NCI-H69 (cell line): ENCODE measurements around the gene MSI2.
"Not testable (repeated sequence)": the region's sequence is repeated elsewhere in the genome, so short reads cannot be mapped to it uniquely, and the experiment has no call there.

Source experiments
- DNase-seq: peaks from one replicate; lab custom pipeline; 2025; lab: John Stamatoyannopoulos, UW

Gene MSI2

DNA sequence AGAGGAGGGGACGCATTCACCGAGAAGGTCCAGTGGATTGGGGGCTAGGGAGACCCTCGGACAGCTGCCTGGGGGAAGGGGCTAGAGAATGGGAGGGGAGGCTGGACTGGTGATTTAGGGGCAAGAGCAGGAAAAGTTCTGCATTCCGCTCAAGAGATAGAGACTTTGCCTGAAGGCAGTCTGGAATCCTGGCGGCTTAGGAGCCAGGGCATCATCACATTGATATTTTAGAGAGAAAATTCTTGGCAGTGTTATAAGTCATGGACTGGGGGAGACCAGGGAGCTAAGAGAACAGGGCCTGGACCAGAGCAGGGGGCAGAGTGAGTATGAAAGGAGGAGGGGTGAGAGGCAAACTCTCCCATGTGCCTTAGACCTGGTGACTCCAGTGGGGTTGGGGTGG, 35.8 kb downstream of the MSI2 start:
- DNase-seq = no peak

DNA sequence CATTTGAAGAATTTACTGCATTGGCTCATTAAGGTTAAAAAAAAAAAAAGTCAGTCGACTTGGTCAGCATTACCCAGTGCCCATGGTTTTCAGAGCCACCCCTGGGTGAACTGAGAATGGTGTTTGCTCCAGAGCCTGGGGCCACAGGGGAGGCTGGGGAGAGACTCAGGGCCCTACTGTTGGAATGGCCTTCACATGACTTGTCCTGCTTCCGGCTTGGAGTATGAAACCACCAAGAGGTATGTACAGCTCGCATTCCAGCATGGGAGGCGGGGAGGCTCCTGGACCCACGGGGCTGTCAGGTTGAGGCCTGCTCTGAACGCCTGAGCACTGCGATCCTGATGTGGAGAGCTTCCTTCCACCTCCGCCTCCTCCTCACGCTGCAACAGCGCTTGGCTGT, 36.8 kb downstream of the MSI2 start:
- DNase-seq = peak; percentile 28

DNA sequence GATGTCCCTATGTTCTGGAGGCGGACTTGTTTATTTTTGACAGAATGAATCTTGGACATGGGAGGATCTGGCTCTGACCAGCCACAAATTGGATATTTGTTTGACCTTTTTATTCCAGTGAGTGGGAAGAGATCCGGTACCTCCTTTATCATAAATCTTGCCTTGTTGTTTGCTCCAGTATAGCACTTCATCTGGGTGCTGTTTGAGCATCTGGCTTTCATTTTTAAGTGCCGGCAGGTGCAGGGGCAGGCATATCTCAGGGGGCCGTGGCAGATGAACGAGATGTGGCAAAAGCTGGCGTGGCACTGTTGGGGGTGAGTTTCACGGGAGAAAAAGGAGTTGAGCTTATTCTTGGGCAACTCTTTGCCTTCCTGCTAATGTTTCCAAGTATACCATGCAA, 37.8 kb downstream of the MSI2 start:
- DNase-seq = peak; percentile 95

DNA sequence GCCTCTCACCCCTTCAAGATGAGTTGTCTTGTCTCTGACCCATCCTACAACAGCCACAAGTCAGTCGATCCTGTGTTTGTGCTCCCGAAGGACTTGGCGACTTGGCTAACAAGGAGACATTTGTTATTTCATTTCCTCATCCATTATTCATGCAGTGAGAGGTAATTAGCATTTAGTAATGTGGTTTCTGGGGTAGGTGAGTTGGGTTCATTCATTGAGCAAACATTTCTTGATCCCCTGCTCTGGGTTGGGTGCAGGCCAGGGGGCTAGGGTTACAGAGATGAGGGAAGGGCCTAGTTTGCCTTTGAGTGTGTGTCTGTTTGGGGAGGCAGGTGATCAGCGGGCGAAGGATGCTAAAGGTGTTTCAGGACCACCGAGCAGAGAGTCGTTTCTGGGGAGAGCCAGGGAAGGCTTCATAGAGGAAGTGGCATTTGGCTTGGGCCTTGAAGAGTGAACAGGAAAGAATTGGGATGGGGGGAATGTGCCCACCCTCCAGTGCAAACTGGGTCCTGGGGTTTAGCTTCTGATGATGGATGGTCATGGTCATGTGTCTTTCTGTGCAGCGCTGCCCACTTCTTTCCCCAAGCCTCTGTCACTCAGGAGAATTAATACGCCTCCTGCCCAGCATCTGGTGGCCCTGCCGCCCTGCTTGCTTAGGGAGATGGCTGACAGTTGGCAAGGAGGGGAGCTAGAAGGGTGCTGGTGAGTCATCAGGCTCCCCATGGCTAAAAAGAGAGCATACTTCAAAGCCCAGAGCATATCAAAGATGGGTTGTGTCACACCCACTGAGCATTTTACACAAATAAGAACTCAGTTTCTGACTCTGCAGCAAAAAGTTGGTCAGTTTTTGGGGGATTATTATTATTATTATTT, 38.5 kb downstream of the MSI2 start:
- DNase-seq = peak; percentile 99

DNA sequence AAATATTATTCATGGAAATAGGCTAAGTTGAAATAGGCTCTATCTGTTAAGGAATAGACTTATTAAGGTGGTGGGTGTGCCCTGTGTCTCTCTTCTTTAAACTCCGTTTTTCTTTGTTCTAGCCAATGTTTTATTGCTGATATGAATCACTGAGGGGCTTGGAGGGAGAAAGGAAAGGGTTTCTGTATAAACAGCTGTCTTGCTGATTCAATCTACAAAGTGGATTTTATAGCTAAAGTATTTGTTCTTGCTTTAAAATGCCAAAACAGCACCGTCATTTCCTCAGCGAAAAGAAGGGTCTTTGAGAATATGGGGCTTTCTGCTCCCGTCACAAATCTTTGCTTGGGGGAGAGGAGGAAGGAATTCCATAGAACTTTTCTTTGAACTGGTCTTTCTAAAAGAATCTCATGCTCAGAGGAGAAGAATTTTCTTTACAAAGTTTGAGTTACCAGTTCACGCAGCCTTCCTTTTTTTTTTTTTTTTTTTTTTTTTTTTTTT, 39.3 kb downstream of the MSI2 start:
- peak; percentile 88 for DNase-seq

DNA sequence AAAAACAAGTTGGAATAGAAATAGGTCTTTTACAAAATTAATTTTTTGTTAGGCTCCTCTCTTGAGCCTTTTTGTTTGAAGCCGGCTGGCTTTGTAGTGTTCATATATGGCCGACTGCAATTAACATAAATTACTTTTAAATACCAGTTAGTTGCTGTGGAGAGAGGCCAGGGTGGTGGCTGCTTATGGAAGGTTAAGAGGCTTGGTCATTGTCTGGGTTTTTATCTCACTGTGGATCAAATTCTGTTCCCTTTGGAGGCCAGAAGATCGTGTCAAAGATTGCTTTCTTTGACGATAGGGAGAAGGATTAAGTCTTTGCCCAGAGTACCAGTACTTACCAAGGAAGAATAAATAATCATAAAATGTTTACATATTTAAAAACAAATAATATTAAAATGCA, 39.9 kb downstream of the MSI2 start:
- DNase-seq = peak; percentile 95

DNA sequence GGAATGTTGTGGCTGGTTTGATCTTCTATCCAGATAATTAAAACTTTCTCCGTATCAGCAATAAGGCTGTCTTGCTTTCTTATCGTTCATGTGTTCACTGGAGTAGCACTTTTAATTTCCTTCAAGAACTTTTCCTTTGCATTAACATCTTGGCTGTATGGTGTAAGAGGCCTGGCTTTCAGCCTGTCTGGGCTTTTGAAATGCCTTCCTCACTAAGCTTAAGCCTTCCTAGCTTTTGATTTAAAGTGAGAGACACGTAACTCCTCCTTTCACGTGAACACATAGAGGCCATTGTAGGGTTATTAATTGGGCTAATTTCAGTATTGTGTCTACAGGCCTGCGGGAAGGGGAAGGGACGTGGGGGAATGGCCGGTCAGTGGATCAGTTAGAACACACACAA, 42.9 kb downstream of the MSI2 start:
- no peak for DNase-seq

DNA sequence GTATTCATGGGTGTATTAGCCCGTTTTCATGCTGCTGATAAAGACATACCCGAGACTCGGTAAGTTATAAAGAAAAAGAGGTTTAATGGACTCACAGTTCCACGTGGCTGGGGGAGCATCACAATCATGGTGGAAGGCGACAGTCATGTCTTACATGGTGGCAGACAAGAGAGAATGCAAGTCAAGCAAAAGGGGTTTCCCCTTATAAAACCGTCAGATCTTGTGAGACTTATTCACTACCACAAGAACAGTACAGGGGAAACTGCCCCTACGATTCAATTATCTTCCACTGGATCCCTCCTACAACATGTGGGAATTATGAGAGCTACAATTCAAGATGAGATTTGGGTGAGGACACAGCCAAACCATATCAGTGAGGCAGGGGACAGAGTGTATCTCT, 44.3 kb downstream of the MSI2 start:
- DNase-seq = not testable (repeated sequence)

DNA sequence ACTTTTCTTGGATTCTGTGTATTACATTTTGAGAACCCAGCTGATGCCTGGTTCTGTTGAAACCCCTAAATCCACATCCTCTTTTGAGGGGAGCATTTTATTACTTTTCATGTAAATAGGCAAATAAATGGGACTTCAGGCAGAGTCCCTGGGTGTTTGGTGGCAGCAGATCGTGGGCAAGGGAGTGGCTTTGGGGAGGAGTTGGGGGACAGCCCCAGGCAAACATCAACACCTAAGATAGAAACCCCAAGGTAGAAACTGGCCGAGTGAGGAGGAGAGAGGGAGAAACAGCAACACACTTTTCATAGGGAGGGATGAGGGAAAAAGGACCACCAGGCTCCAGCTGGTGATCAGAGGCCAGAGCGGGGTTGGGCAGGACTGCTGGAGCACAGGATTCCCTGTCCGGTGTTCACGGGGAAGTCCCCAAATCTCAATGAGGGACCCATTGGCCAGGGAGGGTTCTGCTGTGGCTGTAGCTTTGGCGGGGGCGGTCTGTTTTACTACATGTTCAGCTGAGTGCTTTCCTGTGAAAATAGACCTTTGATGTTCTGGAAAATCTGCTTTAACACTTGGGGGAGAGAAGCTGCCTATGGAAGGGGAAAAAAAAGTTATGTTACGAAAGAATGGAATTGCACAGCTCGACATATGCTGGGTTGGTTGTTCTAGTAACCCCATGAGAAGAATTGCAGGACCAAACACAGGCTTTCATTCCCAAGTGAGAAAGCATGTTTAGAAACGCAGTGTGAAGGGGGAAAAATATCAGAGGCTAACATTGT, 46.6 kb downstream of the MSI2 start:
- DNase-seq = no peak

DNA sequence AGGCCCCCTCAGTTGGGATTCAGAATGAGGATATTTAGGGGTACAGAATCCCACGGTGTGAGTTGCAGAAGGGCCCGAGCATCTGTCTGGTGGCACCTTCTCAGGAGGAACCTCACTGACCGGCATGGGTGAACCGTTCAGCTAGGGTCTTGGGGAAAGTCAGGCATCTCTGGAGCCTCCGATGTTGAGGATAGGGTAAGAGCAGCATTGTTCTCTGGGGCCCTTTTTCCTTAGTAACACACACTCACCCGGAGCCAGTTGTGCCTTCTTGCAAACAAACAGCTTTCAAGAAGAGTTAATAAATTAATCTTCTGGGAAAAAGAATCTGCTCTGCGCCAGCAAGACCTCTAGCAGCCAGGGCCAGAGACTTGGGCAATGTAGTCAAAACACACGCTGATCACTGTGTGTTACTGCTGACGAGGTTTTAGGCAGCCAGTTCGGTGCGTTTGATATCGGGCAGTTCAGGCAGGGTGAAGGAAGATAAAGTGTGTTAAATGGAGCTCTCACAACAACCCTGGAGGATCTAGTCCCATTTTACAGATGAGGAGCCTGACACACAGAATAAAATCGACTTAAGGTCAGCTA, 48.9 kb downstream of the MSI2 start:
- no peak for DNase-seq

DNA sequence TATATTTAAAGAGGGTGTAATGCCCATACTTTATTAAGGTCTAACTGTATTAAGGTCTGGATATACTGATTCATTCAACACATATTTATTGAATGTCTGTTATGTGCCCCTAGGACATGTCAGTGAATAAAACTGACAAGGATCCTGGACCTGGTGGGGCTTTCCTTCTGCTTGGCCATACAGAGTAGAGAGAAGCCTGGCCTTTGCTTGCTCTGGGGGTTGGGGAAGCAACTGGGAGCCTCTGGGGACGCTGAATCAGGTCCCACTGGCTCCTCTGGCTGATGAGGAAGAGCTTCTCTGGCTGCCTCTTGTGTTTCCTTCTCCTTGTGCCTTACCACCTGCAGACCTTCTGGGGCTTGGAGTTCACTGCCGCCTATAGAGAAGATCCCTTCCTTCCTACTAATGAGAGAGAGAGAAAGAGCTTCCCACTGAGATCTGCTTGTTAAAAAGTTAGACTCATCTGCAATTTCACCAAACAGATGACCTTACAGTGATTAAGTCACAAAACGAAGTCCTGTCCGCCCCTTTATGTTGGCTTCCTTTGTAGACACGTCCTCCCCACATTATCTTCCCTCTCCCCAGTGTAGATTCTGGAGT, 49.7 kb downstream of the MSI2 start:
- DNase-seq = peak; percentile 86

DNA sequence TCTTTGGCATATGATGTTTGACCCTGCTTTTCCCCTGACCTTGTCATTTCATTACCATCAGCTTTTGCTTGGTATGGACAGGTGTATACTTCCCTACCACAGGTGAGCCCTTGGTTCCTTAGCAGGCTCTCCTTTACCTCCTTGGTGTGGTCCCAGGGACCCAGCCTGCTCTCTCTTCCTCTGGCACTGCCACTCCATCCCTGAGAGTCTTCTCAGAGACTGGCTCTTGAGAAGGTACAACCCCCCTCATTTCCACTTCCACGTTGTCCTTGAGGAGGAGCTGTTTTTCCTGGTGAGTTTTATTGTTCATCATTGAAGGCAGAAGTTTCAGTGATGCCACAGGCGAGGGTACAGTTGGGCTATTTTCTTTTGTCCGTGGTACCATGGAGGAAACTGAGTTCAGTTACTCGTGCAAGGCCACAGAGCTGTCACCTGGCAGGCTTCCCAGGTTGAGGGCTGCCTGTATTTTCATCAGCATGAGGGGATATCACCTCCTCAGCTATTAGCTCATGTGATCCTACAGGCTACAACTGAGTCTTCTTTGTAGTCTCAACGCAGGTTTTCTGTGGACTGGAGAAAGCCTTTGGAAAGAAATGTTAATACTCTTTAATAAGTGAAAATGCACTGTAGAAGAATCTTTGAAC, 52.3 kb downstream of the MSI2 start:
- no peak for DNase-seq

DNA sequence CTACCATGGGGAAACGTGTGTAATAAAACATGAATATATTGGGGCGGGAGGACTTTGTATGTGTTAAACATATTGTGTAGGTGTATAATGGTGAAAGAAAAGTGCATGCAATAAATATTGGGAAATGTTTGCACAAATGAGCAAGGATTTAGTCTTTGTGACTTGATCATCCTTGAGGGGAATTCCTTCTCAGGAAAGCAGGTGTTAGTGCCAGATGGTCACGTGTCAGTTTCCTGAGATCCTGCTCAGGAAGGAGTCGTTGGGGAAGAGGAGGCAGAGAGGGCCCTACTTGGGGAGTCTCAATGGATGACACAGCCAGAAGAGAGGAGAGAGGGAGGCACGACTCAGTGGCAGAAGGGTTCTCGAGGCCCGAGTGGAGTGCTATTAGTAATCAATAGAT, 53.2 kb downstream of the MSI2 start:
- DNase-seq = peak; percentile 26

DNA sequence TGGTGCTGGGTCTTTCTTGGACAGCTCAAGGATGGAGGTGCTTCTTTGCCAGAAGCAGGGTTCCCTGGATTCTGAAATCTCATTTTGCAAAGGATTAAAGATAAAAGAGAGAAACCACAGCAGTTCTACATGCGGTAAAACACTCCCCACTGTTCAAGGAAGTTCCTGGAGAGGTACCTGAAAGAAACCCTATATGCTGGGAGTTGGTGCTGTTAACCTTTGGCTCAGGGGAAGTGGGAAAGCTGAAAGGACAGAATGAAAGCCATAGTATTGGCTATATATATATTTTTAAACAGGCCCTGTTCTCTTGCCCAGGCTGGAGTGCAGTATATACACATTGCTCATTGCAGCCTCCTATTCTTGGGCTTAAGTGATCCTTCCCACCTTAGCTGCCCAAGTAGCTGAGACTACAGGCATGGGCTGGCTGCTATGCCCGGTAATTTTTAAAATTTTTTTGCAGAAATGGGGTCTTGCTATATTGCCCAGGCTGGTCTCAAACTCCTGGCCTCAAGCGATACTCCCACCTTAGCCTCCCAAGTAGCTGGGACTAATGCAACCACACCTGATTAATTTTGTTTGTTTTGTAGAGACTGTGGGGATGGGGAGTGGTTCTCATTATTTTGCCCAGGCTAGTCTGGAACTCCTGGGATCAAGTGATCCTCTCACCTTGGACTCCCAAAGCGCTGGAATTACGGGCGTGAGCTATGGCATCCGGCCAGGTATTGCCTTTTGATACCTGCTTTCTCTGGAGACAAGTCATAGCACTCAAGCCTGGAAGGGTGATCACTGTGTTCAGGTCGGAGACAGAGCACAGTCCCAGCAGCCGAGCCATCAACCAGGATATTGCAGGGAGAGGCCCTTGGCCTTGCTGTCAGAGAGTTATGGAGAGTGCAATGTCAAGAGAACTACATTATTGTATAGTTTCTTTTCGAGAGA, 55.2 kb downstream of the MSI2 start:
- DNase-seq = peak; percentile 92

DNA sequence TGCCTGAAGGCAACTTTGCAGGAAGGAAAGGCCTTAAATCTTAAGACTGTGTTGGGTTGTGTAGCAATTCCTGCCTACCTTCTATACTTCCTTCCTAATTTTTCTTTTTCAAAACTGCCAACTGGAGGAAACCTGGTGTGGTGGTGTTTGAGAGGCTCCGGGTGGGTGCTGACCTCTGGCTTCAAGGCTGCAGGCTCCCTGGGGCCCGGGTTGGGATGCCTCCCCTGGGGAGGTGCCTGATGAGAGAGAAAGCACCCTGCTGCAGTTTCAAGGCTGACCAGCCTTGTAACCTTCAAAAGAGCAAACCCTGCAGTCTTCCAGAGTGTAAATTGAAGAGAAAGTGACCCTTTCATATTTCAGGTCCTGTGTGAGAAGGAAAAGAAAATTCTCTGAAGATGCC, 55.9 kb downstream of the MSI2 start:
- DNase-seq = peak; percentile 44

DNA sequence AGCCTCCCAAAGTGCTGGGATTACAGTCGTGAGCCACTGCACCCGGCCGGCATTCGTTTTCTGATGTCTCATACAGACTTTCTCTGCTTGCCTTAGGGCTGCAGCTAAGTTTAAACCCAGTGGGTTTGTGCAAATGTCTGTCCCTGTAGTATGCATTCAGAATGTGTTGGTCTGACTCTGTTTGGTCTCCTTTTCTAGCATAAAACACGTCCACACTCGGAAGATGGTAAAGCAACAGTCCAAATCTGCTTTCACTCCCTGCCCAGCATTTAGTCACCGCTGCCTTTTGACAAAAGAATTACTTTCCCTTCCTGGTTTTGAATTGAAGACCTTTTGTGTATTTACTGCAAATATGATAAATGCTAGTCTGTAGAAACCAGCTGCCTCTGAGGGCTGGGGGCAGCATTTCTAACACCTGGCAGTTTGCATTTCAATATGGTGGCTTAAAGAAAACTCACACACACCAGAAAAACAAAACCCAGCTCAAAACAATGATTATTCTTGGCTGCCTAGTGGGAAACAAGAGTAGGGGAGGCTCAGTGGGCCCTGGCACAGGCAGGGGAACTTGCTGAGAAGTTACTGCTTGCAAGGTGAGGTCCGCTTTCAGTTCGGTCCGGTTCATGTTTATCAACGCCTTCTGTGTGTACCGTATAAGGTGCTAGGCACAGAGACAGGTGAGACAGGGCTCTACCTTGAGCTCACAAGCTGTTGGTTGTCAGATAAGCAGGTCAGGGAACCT, 56.9 kb downstream of the MSI2 start:
- peak; percentile 83 for DNase-seq

DNA sequence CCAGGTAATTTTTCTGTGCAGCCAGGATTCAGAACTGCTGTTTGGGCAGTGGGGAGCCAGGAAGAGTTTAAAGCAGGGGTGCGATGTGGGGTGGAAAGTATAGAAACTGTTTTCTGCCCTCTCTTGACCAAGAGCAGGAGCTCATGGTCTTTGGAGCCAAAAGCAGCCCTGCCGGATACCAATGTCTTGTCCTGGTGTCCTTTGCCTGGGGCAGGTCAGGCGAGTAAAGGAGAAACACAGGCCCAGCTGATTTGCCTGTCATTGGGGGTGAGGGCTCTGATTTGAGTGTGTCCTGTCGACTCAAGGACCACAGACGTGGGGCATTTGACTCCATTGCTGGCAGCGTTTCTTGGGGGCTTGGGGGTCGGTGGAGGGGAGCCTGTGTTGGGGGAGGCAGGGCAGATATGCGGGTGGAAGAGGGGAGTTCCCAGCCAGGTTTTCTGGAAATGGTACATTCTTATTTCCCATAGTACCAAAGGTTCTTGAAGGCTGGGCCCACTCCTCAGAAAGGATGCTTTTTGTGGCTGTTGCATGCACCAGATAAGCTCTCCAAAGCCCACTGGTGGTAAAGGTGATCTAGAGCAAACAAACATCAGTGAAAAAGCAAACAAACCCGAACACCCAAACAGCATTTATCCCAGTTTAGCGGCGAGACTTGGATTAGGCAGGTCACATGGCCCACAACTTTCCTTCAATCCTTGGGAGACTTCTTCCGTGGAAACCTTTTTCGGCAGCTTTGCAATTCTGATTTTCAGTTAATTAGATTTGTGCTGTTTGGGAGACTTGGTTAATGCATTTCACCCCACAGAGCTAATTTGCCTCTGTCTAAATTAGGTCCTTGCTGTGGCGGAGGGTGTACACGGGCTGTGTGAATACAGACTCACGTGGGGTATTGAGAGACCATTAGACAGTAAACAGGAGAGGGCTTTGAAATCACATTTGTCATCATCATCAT, 59.0 kb downstream of the MSI2 start:
- peak; percentile 76 for DNase-seq

DNA sequence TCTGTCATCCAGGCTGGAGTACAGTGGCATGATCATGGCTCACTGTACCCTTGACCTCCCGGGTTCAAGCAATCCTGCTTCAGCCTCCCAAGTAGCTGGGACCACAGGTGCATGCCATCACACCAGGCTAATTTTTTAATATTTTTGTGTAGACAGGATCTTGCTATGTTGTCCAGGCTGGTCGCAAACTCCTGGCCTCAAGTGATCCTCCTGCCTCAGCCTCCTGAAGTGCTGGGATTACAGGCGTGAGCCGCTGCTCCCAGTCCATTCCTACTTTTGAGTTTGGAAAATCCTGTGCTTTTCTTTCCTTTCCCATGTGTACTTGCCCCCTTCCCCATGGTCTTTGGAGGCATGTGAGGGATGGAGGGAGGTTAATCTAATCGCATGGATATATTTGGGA, 60.0 kb downstream of the MSI2 start:
- no peak for DNase-seq

DNA sequence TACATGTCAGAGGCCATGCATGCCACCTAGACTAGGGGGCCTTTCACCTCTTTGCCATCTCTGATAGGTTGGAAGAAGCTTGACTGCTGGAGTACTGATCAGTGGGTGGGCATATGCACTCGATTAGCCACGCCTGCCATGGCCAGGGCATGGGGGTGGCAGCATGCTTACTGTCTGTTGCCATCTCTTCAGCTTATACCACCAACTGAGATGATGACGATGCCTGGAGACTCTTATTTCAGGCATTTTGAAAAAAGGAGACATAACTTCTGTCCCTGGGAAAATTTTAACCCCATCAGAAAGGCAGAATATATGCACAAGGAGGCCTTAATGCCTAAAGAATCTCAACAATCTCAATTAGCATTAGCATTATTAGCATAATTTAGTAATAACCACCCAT, 60.8 kb downstream of the MSI2 start:
- peak; percentile 58 for DNase-seq
